ENCODE data around the gene TXNL4A. TPM values are rescaled to one million over a fixed set of nuclear protein-coding genes. Genes with fewer than 3 reads are reported as not detected.
A peak's percentile ranks its signal among the peaks of the same experiment; 100 is the strongest.
"Not testable (repeated sequence)": the region's sequence is repeated elsewhere in the genome, so short reads cannot be mapped to it uniquely, and the experiment has no call there.

The TXNL4A gene, protein sequence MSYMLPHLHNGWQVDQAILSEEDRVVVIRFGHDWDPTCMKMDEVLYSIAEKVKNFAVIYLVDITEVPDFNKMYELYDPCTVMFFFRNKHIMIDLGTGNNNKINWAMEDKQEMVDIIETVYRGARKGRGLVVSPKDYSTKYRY
- 82.7 TPM for polyA plus RNA-seq (2012; ENCODE audit: missing spikeins)

DNA sequence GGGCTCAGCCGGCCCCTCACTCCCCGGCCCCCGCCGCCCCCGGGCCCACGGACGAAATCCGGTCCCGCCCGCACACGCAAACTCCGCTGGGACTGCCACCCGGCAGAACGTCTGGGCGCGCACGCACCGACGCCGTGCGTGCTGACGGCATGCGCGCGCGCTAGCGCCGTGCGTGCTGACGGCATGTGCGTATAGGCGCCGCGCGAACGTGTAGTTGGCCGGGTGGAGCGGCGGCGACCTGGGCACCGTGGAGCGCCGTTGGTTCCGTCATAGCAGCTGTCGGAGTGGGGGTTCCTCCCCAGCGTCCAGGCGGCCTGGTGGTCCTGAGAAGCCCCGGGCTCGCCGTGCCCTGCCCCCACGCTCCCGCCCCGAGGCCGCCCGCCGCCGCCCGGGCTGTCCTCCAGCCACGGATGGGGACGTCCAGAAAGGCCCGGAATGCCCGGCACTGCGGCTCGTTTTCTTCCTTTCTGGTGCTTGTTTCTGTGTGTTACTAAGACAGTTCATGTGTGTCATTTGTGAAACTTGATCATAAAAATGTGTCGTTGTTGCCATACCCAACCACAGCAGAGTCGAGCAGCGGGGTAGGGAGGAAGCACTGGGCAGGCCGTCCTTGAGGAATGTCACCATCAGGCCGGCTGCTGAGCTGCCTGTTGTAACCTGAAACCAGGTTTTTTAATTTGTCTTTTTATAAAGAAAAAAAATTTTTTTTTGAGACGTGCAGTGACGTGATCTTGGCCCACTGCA lies at the start of gene TXNL4A:
Gene TXNL4A, minus strand, starts transcription at position 113 of the 744 bp plus-strand sequence. CDS start 171 bp downstream, outside the sequence.
- FAIRE-seq: peak; percentile 100
- peak; percentile 81 for DNase-seq (ENCODE audit: insufficient read length)
- TF ChIP-seq POLR2AphosphoS5 (IDR thresholded peaks at IDR 0.05; ENCODE audit: low read depth, low read length) (peak; percentile 91), POLR2A (IDR thresholded peaks at IDR 0.05; ENCODE audit: low read depth, low read length) (peak; percentile 91; the same call in 1 of the 2 replicates), TAF1 (IDR thresholded peaks at IDR 0.05; ENCODE audit: borderline replicate concordance, low read depth, low read length) (peak; percentile 65; the same call in 1 of the 2 replicates)

DNA sequence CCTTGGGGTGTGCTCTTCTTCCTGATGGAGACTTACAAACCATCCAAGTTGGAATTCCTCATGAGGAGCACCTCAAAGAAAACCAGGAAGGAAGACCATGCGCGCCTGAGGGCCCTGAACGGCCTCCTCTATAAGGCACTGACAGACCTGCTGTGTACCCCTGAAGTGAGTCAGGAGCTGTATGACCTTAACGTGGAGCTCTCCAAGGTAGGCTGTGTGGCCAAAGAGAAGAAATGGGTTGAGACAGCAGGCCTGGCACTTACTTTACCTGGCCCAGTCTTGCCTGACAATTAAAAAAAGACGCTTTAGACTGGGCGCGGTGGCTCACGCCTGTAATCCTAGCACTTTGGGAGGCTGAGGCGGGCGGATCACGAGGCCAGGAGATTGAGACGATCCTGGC lies 48.9 kb upstream of the TXNL4A start:
- no peak for FAIRE-seq
- DNase-seq (ENCODE audit: insufficient read length): no peak
- TF ChIP-seq POLR2A (IDR thresholded peaks at IDR 0.05; ENCODE audit: low read depth, low read length) (no peak), POLR2AphosphoS5 (IDR thresholded peaks at IDR 0.05; ENCODE audit: low read depth, low read length) (no peak), TAF1 (IDR thresholded peaks at IDR 0.05; ENCODE audit: borderline replicate concordance, low read depth, low read length) (no peak)

DNA sequence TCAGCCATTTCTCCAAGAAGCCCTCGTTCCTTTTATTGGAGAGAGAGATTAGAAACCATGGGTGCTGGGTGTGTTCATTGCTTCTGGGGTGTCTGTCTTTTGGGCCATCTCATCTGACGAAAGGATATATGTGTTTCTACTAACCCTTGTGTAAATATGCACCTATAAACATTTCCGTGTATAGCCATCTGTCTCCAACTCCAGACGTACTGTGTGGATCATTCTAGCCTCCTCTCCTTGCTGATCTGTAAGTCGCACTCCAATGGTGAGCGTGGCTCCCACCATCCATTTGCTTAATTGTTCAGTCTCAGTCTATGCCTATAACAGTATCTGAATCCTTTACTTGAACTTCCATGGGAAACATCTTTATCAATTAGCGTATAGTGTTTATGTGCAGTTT lies 47.6 kb upstream of the TXNL4A start:
- FAIRE-seq: no peak
- TF ChIP-seq POLR2A (IDR thresholded peaks at IDR 0.05; ENCODE audit: low read depth, low read length) (no peak), POLR2AphosphoS5 (IDR thresholded peaks at IDR 0.05; ENCODE audit: low read depth, low read length) (no peak), TAF1 (IDR thresholded peaks at IDR 0.05; ENCODE audit: borderline replicate concordance, low read depth, low read length) (no peak)
- no peak for DNase-seq (ENCODE audit: insufficient read length)

DNA sequence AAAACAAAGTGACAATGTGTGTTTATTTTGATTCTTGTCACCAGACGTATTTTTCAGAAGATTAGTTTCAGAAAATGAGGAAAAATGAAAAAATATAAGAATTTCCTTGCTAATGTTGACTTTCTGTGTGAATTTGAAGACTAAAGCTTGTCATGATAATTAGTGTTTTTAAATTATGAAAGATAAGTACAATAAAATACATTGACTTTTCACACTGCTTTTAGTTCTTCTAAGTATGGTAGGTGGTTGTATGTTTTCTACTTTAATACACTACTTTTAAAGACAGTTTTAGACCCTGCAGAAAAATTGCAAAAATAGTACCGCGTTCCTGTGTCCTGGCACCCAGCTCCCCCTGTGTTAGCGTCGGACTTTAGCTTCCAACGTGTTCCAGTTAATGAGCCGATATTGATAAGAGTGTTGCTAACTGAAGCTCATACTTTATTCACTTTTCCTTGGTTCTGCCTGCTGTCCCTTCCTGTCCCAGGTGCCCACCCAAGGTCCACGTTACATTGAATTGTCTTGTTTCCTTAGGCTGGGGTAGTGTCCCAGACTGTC lies 46.6 kb upstream of the TXNL4A start:
- TF ChIP-seq POLR2AphosphoS5 (IDR thresholded peaks at IDR 0.05; ENCODE audit: low read depth, low read length): no peak
- TF ChIP-seq TAF1 (IDR thresholded peaks at IDR 0.05; ENCODE audit: borderline replicate concordance, low read depth, low read length): no peak
- no peak for TF ChIP-seq POLR2A (IDR thresholded peaks at IDR 0.05; ENCODE audit: low read depth, low read length)
- no peak for FAIRE-seq
- DNase-seq (ENCODE audit: insufficient read length): no peak

DNA sequence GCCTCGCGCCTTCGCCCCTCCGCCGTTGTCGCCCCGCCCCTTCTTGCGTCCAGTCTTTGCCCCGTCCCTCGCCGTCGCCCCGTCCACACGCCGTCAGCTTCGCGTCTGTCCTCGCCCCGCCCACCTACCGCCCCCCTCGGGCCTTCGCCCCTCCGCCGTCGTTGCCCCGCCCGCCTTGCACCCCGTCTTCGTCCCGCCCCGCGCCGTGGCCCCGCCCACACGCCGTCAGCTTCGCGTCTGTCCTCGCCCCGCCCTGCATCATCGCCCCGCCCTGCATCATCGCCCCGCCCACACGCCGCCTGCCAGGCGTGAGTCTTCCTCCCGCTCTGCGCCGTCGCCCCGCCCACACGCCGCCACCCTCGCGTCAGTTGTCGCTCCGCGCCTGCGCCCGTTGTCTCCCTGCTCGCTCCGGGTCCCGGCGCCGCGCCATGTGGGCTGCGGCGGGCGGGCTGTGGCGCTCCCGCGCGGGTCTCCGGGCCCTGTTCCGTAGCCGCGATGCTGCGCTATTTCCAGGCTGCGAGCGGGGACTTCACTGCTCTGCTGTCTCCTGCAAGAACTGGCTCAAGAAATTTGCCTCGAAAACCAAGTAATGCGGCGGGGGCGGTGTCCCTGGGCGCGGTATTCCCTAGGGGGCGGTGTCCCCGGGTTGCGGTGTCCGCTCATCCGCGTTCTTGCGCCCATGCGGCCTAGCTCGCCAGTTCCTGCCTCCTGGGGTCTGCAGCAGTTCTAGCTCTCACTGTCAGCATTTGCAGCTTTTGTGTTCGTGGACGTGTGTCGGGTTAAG lies 45.9 kb upstream of the TXNL4A start, which contains the start of gene RBFA:
Gene RBFA, plus strand, starts transcription at position 367 of the 784 bp plus-strand sequence. Its CDS starts 62 bp downstream, at position 429.
- FAIRE-seq (peak; percentile 100), DNase-seq (ENCODE audit: insufficient read length) (peak; percentile 92)
- TF ChIP-seq POLR2AphosphoS5 (IDR thresholded peaks at IDR 0.05; ENCODE audit: low read depth, low read length) (peak; percentile 58; the same call in 1 of the 2 replicates), TAF1 (IDR thresholded peaks at IDR 0.05; ENCODE audit: borderline replicate concordance, low read depth, low read length) (no peak), POLR2A (IDR thresholded peaks at IDR 0.05; ENCODE audit: low read depth, low read length) (peak; percentile 84)

DNA sequence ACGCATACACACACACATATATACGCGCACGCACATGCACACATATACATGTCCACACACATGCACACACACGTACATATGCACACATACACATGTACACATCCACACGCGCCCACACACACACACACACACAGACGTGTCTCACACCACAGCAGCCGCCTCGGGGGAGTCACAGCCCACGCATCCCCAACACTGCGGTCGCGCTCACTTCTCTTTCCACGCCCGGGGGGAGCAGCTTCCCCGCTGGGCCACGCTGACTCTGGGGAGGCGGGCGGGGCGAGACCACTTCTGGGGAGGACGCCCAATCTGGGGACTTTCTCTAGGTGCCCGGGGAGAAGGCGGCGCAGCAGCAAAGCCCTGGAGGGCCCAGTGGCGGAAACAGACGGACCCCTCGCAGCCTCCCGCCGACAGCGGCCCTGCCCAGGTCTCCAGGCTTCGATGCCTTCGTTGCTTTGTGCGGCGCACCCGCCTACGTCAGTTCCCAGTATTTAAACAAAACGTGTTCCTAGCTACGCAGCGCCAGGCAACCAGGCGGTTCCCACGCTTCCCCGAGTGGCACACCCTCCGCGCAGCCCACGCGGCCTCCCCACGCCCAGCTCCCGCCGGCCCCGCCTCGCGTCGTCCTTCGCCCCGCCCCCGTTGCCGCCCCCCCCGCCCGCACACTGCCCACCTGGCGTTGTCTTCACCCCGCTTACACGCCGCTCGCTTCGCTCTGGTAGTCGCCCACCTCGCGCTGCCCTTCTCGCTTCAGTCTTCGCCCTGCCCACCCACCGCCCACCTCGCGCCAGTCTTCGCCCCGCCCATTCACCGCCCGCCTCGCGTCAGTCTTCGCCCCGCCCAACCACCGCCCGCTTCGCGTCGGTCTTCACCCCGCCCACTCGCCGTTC lies 45.1 kb upstream of the TXNL4A start:
- FAIRE-seq (peak; percentile 89), DNase-seq (ENCODE audit: insufficient read length) (no peak)
- TF ChIP-seq POLR2A (IDR thresholded peaks at IDR 0.05; ENCODE audit: low read depth, low read length): peak; percentile 60; the same call in 1 of the 2 replicates
- TF ChIP-seq POLR2AphosphoS5 (IDR thresholded peaks at IDR 0.05; ENCODE audit: low read depth, low read length): peak; percentile 52; the same call in 1 of the 2 replicates
- TF ChIP-seq TAF1 (IDR thresholded peaks at IDR 0.05; ENCODE audit: borderline replicate concordance, low read depth, low read length): no peak

DNA sequence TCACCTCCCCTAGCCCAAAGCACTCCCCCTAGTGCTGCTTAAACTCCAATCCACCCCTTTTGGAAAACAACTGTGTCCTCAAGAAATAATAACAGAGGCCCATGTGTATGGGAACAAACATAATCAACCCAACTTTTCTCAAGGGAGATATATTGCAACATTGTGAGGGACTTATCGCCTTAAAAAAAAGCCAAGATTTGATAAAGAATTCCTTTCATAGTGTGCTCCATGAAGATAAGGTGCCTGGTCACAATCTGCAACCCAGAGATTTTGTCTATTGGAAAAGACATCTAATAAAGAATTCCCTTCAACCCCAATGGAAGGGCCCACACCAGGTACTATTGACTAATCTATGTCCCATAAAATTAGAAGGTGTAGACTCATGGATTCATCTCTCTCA lies 41.3 kb upstream of the TXNL4A start:
- DNase-seq (ENCODE audit: insufficient read length) (no peak), FAIRE-seq (no peak)
- TF ChIP-seq POLR2A (IDR thresholded peaks at IDR 0.05; ENCODE audit: low read depth, low read length) (no peak), TAF1 (IDR thresholded peaks at IDR 0.05; ENCODE audit: borderline replicate concordance, low read depth, low read length) (no peak), POLR2AphosphoS5 (IDR thresholded peaks at IDR 0.05; ENCODE audit: low read depth, low read length) (no peak)

DNA sequence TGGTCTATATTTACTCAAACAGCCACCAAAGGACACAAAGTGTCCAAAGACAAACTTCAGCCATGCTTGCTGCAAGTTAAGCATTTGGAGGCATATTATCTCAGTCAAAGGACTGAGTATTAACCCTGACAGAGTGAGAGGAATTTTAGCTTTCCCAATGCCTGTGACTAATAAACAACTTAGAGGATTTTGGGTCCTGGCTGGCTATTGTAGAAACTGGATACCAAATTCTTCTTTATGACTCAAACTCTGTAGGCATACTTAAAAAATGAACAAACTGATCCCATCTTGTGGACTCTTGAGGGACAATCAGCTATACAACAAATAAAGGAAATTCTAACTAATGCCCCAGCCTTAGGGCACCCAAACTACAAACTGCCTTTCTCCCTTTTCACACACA lies 39.4 kb upstream of the TXNL4A start:
- FAIRE-seq; DNase-seq (ENCODE audit: insufficient read length): not testable (repeated sequence)

DNA sequence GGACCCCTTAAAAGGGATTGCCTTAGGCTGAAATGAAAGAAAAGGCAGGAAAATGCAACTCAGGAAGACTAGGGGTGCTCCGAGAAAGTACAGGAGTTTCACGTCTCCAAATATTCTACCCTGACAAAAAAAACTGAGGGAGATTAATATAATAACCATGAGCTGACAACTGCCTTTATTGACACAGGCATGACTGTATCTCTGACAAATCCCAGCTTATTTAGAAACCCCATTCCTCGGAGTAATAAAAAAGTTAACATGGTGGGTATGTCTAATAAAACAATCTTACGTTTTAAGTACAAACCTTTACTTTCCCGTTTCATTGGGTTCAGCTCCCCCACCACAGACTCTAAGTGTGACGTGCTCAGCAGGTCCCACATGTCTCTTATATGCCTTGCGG lies 38.0 kb upstream of the TXNL4A start:
- no peak for DNase-seq (ENCODE audit: insufficient read length)
- no peak for FAIRE-seq
- no peak for TF ChIP-seq TAF1 (IDR thresholded peaks at IDR 0.05; ENCODE audit: borderline replicate concordance, low read depth, low read length)
- no peak for TF ChIP-seq POLR2A (IDR thresholded peaks at IDR 0.05; ENCODE audit: low read depth, low read length)
- no peak for TF ChIP-seq POLR2AphosphoS5 (IDR thresholded peaks at IDR 0.05; ENCODE audit: low read depth, low read length)

DNA sequence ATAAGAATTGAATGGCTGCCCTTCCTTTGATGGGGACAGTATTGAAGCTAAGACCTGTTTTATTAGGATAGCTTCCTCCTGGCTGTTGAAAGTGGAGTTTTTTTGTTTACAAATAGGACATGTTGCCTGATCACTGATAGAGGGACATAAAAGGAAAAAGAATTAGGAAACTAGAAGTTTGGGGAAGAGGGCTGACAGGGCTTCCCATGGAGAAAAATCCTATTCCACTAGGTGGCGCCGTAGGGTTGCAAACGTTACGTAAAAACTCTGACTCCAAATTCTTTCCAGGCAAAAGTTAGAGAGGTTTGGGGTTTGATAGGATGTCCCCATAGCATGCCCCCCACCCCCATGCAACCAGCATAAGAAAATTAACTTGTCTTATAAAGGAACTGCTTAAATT lies 34.8 kb upstream of the TXNL4A start:
- FAIRE-seq: no peak
- TF ChIP-seq POLR2A (IDR thresholded peaks at IDR 0.05; ENCODE audit: low read depth, low read length): no peak
- no peak for TF ChIP-seq TAF1 (IDR thresholded peaks at IDR 0.05; ENCODE audit: borderline replicate concordance, low read depth, low read length)
- TF ChIP-seq POLR2AphosphoS5 (IDR thresholded peaks at IDR 0.05; ENCODE audit: low read depth, low read length): no peak

More for the DNA sequence above, 34.8 kb upstream of the TXNL4A start:
- DNase-seq (ENCODE audit: insufficient read length): no peak
